GM18502 (cell line): ENCODE data around the gene ZNF280A.
"Not testable (repeated sequence)": the region's sequence is repeated elsewhere in the genome, so short reads cannot be mapped to it uniquely, and the experiment has no call there.

ENCODE experiments used
- ATAC-seq: cut with Tn5 transposase; IDR thresholded peaks from one replicate; pipeline ENCODE4 v1.9.1; 2021; ENCODE audit warnings: mild to moderate bottlenecking; ENCODE audit not compliant: unreplicated experiment, poor library complexity

ZNF280A gene

GRCh38 chr22:22478470-22478869 is 41.6 kb downstream of the ZNF280A start:
- no peak for ATAC-seq

DNA sequence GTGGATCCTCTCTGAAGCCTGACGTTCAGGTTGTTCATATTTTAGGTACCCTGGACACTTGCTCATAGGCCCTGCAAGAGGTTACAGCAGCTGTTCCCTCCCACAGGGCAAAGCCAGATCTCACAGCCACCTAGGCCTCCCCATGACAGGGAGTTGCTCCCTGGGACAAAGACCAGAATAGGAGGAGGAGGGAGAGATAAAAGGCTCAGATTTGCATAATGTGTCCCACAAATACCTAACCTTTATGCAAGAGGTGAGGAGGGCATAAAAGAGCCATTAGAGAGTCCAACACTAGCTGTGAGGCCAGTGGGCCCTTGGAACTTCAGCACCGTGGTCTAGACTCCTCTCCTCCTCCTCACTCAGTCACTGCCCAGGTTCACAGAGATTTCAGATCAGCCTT is 45.3 kb downstream of the ZNF280A start:
- ATAC-seq = no peak

DNA sequence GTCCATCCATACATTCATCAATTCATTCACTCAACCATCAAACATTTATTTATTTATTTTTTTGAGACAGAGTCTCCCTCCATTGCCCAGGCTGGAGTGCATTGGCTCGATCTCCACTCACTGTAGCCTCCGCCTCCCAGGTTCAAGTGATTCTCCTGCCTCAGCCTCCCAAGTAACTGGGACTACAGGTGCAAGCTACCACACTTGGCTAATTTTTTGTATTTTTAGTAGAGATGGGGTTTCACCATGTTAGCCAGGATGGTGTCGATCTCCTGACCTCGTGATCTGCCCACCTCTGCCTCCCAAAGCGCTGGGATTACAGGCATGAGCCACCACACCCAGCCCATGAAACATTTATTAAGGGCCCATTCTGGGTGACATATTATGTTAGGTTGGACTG is 49.0 kb downstream of the ZNF280A start:
- not testable (repeated sequence) for ATAC-seq

- no peak for ATAC-seq
Observed at GRCh38 chr22:22469527-22469926, 50.5 kb downstream of the ZNF280A start.

GRCh38 chr22:22468794-22469469 is 51.1 kb downstream of the ZNF280A start:
- ATAC-seq = not testable (repeated sequence)

- ATAC-seq = no peak
Observed at GRCh38 chr22:22467112-22467511, 53.0 kb downstream of the ZNF280A start.

GRCh38 chr22:22465782-22466181 is 54.3 kb downstream of the ZNF280A start:
- ATAC-seq = no peak

- ATAC-seq = no peak
Observed at GRCh38 chr22:22465094-22465602, 54.9 kb downstream of the ZNF280A start.

DNA sequence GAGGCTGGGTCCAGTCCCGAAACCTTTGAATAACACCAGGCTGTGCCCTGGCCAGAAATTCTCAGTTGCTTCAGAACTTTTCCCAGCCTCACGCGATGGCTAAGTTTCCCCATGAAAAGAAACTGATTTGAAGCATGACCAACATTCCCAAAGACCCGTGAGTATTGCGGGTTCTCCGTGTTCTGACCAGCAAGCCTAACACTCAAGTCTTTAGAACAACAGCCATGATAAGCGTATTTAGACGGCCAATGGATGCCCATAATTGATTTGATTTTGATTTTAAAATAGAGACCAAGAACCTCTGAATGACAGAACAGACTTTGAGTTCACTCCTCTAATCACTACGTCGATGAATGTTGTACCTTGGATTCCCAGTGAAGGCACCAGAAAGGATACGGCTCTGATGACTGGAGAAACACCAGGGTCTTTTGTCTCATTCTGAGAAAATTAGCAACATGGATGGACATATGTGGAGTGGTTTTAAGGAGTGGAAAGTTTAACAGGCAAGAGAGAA is 55.5 kb downstream of the ZNF280A start:
- no peak for ATAC-seq

- ATAC-seq = no peak
Observed at GRCh38 chr22:22463855-22464540, 56.1 kb downstream of the ZNF280A start.
